NOMO-1 (cell line): ENCODE data around the gene MYO16.
A peak's percentile ranks its signal among the peaks of the same experiment; 100 is the strongest.

Experiments used
- DNase-seq, 2 experiments: peaks; one replicate each; lab custom pipeline; 2025; ENCODE audit not compliant: unreplicated experiment in 2 of 2; lab: John Stamatoyannopoulos, UW

MYO16 gene

DNA sequence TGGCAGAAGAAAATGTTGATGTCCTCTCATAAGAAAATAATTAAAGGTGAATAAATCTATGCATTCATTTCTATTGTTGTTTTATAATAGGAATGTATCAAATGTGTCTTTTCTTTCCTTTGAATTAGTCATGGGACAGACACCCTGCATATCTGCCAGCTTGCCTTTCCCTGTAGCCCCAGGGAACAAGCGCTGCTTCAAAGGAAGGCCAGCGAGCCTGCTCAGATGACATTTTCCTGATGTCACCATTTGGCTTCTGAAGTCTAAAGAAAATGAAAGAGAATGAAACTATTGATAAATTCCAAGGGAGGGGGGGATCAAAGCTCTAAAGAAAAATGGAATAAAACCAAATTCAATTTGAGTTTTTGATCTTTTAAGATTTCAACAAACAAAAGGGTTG lies 582.2 kb downstream of the MYO16 start:
- no peak for DNase-seq

DNA sequence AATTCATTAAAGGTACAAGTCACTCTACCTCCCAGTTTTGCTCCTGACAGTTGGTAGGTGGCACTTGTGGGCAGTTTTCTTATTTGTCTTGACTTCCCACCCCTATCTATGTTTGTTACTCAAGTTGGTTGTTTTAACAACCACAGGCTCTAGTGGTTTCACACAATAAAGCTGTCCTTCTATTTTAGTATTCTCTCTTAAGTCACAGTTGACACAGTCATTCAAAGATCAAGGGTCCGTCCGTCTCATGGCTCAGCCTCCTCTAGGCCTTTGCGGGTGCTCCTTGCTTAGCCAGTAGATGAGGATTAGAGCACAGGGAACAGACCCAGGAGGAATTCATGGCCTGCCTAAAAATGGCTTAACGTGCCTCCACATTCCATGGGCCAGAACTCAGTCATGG lies 583.2 kb downstream of the MYO16 start:
- DNase-seq = peak in 1 of 2 experiments; percentile 6

DNA sequence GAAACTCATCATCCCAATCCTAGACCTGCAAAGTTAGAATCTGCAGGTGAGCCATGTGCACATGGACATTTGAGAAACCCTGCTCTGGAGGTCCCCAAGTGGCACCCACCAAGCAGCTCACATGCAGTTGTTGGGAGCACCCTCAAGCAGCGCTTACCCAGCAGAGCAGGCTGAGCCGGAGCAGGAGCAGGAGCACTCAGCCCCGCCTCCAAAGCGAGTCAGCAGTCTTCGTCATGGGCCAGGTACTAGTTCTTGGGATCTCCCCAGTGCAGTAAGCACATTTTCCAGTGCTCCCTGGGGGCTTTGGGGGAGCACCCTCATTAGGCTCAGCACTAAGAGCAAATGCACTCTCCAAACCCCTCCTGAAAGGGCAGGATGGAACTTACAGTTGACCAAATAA lies 584.3 kb downstream of the MYO16 start:
- no peak for DNase-seq

DNA sequence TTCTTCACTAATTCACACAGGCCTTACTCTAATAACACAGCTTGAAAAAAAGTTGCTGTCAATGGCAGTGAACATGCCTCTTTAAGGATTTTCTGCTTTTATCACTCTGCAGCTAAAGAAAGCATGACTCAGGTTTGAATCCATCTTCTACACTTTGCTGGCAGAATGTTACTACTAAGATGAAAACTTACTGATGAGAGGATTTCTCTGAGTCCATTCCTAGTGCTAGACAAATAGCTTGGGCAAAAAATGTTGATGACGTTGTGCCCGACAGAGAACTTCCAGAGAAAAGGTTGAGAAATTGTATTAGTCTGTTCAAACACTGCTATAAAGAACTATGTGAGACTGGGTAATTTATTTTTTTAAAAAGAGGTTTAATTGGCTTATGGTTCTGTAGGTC lies 585.0 kb downstream of the MYO16 start:
- DNase-seq = no peak

DNA sequence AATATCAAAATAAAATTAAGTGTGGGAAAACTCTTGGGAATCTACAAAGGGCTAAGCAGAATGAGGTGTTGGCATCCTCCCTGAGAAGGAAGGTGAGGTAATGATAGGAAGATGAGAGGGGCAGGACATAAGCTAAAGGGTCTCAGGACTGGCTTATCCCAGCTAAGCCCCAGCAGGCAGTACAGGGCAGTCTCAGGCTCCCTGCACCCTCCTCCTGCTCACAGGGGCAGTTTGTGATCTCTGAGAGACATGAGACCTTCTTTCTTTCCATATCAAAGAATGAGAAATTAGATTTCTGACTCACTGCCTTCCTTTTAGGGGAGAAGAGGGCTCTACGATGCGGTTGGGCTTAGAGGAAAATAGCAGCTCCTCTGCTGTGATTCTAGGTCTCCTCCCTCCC lies 586.0 kb downstream of the MYO16 start:
- no peak for DNase-seq

DNA sequence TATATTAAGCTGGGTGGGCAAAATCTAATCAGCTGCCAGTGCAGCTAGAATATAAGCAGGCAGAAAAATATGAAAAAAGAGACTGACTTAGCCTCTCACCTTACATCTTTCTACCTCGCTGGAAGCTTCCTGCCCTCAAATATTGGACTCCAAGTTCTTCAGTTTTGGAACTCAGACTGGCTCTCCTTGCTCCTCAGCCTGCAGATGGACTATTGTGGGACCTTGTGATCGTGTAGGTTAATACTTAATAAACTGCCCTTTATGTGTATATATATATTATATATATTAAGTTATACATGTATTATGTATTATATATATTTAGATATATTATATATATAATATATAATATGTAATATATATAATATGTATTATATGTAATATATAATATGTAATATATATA lies 588.1 kb downstream of the MYO16 start:
- DNase-seq = peak; percentile 29 to 51

DNA sequence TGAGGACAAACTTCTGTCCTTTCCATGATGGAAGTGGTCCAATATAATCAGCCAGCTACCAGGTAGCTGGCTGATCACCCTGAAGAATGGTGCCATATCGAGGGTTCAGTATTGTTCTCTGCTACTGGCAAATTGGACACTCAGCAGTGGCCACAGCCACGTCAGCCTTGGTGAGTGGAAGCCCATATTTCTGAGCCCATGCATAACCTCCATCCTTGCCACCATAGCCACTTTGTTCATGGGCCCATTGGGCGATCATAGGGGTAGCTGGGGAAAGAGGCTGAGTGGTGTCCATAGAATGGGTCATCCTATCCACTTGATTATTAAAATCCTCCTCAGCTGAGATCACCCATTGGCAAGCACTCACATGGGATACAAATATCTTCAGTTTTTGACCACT lies 591.2 kb downstream of the MYO16 start:
- no peak for DNase-seq

DNA sequence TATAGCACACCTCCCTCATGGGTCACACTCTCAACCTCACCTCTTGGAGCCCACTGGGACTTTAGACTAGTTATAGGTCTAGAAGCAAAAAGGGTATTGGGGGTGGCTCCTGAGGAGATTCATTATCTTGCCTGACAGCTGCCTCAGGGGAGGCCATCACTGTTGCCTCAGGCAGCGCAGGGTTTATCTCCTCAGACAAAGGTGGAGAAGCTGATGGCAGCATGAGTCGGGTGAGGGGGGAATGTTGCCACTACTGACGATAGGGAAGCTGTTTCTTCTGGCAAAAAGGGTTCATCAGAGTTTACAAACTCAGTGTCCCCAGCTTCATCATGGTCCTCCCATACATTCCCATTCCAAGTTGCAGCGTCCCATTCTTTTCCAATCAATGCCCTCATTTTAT lies 594.6 kb downstream of the MYO16 start:
- DNase-seq = no peak

DNA sequence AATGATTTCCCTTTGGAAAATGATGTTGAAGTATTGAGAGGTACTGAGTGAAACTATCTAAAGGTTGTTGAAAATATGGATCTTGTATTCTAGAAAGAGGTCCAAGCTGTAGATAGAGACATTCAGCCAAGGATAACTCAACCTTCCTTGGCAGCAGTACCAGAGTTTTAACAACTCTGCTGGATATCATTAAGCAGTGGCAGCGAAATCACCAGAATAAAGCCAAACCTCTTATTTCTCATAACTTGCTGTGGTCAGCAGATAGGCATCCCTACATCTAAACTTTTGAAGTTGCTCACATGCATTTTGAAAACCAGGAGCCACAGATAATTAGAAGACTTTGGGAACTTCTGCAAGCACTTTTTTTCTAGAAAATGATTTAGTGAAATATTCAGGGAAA lies 597.2 kb downstream of the MYO16 start:
- DNase-seq = no peak

DNA sequence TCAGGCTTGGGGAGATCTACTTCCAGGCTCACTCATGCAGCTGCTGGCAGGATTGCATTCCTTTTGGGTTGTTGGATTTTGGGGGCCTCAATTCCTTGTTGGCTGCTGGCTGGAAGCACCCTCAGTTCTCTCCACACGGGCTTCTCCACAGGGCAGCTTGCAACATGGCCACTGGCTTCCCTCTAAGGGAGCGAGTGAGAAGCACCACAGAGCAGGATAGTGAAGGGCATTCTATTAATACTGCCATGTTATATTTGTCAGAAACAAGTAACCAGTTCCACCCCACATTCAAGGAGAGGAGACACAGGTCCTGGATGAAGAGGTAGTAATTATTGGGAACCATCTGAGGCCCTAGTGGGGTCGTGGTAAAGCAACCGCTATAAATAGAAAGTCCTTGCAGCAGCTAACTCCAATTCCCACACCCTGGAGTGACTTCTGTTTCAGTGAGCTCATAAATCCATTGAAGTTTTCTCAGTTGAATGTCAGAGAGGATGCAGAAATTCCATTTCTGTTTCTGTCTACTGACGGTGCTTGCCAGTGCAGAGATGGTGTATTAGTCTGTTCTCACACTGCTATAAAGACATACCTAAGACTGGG lies 598.0 kb downstream of the MYO16 start:
- no peak for DNase-seq

DNA sequence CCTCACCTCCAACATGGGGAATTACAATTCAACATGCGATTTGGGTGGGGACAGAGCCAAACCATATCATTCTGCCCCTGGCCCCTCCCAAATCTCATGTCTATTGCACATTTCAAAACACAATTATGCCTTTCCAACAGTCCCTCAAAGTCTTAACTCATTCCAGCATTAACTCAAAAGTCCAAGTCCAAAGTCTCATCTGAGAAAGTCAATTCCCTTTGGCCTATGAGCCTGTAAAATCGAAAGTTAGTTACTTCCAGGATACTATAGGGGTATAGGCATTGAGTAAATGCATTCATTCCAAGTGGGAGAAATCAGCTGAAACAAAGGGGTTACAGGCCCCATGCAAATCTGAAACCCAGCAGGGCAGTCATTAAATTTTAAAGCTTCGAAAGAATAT lies 598.8 kb downstream of the MYO16 start:
- DNase-seq = no peak

DNA sequence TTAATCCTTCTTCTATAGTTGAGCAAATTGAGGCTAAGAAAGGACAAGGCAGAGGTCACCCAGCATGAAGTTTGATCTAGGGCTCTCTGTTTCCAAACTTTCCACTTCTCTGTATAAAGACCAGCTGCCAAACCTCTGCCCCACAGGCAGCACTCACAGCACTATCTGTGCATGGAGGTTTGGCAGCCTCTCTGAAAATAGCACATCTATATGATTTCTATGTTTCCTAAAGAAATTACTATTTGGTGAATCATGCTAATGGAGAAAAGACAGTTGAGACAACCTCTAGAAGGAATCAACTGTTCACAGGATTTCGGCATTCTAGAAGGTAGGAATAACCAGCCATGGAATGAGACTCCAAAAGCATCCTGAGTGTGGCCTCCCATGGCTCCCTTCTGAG lies 602.5 kb downstream of the MYO16 start:
- DNase-seq = no peak

DNA sequence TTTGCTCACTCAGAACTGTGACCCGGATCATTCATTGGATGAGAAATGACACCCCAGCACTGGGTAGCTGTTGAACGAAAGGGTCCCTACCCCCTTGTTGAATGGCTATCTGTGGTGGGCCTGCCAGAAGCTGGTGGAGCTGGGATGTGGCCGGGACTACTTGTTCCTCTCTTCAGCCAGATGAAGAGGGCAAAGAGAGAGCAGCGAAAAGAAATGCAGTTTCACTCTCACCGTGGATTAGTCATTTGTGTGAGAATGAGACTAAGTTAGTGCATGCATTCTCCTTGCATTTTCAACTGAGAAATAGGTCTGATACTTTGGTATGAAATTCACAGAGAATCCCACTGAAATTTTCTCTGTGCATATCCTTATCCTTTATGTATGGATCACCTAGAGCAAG lies 603.9 kb downstream of the MYO16 start:
- DNase-seq = no peak

DNA sequence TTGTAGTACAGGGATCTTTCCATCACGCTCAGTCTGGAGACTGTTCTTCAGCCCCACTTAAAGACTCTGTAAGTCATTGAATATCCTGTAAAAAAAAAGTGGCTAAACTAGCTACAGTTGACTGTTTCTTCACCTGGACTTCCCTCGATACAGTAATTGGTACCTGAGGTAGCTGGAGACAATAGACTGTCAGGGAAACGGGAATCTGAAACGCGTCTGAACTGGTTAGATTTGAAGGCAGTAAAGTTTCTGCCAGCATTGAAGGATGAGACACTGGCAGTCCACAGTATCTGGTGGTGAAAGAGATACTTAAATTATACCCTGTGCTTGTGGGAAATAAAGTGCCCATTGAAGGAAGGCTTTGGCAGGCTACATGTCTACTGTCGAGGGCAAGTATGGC lies 606.5 kb downstream of the MYO16 start:
- no peak for DNase-seq

DNA sequence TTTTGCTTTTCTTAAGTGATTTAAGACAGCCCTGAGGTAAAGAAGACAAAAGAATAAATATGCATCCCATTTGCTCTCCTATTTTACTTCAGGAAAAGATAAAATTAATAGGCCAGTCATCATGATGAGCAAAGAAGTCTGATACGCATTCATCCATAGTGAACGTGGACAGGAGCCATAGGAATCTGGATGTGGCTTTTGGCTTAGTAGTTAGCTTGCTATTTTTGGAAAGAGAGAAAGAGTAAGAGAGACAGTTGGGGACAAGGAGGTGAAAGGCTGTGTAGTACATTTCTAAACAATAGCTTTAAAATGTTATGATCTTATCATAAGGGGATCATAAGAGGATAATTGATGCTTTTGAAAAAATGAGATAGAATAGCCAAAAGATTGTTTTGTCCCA lies 611.7 kb downstream of the MYO16 start:
- DNase-seq = no peak

DNA sequence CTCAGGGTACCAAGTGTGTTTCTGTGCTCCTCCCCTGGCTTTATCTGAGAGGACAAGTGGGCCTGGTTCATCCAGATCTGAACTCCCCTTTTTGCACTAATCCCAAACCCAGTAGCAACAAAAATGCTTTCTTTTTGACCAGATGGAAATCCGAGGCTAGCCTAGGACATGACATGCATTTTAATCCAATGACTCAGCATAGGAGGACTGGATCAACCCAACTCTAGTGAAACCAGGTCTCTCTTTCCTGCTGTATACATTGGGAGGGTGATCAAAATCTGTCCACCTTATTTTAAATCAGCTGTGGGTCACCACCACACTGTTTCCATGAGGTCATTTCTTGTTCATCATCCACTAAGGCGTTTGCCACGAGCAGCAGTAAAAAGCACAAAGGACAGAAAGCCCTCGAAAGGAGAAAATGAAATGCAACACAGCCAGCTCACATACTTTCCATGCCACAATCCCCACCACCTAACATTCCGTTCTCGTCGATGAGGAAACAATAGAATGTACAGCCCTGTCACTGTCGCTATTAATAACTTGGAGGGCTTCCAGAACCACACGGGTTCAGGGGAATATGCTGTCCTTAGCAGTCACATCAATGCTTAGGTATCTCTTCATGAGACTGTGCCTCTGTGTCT lies 614.0 kb downstream of the MYO16 start:
- no peak for DNase-seq

DNA sequence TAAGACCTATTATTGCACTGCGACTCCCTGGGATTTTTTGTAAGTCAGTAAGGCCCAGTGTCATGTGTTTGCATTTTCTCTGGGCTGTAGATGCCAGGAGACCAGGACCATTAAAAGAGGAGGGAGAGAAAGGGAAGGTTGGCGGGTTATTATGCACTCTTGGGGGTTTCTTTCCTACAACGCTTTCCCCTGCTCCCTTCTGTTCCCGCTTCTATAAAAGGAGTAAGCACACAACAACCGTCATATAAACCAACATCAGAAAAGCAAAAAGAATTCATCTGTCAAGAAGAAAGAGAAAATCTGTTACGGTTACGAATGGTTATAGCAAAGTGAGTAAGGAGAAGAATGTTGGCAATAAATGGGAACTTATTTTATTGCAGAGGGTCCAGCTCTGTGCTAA lies 615.2 kb downstream of the MYO16 start:
- no peak for DNase-seq

DNA sequence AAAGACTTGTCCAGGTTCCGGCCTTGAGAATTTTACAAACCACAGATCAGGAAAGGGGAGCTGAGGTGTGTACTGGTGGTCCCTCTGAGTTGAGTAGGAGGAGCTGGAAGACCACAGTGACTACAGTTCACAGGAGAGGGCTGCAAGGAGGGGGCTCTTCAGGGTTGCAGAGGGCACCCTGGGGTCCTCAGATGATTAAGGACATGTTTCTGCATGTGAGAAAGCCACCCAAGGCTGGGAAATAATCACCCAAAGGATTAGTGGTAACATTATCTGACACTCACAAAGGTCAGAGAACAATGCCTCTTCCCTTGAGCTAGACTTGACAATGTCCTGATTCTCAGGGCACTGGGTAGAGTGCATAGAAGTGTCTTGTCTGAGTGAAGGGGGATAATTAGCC lies 616.6 kb downstream of the MYO16 start:
- no peak for DNase-seq

DNA sequence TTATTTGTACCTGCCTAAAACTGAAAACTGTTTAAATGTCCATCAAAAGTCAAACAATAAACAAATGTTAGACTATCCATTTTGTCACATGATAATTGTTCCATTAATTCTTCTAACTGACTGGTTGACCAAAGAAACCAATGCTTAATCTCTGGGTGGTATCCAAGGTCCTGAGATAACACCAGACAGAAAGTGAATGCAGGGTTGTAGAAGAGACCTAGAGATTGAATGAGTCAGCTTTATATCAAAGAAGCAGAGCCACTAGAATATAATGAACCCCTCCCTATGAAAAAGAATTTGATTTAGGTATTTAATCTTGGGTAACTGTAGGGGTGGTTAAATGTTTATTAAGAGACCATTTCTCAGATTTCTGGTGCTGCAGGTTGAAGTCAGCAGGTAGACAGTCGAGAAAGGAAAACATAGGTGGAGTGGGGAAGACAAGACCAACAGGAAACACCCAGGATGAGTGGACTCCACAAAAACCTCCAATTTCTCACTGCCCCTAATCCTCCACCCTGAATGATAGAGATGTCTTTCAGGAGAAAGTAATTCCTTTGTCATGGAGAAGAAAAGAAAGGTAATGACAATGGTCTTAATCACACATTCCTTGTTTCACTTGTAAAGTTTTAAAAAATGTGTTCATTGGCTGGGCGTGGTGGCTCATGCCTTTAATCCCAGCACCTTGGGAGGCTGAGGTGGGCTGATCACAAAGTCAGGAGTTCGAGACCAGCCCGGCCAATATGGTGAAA lies 620.5 kb downstream of the MYO16 start:
- no peak for DNase-seq

DNA sequence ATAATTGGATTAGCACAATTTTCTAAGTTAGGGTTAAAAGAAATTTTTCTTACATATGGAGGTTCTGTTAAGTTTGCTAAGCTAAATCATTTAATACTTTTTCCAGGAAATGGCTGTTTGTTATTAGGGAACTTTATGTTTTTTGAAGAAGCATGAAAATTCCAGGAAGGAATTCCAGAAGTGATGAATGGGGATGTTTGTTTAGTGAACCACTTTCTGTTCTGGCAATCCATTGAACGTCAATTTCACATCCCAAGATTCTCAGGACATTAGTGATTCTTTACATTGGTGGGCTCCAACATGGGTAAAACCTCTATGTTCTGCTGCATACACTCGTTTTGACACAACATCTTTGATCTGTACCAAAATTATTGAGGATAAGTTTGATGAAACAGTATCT lies 622.5 kb downstream of the MYO16 start:
- no peak for DNase-seq

DNA sequence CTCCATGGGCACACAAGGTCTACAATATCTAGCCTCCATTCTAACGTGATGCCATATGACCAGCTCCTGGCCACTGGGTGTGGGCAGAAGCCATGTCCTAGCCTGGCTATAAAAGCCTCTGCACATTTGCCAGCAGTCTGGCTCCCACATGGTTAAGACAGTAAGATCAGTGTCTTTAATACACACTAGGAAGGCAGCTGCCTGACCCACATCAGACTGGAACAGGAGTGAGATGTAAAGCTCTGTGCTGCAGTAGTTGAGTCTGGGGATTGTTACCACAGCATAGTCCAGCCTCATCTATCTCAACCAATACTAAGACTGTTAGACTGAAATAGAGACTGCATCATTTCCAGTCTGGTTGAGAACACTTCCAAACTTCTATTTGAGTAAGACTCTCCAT lies 623.9 kb downstream of the MYO16 start:
- no peak for DNase-seq

DNA sequence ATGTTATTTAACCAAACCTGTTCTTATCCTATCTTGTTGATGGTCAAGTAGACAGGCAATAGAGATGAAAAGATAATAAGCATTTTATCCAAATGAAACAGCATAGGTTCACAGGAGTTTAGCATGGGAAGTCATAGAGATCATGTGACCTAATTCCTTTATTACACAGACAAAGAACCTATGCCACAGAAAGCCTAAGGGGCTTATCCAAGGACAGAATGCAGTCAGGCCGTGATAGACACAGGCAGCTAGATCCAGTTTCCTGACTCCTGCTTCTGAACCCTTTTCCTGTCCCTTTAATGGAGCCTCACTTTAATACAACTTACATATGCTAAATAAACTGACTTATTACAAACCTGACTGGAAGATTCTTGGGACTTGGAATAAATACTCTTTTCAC lies 624.9 kb downstream of the MYO16 start:
- no peak for DNase-seq
